GM19193 (cell line): ENCODE data around the gene MTRR.

Source experiments
- POLR2A ChIP-seq: IDR thresholded peaks from 4 replicates; pipeline ENCODE4 v1.6.1; 2011; ENCODE audit not compliant: insufficient read depth, insufficient read length; ENCODE audit errors: extremely low read depth

MTRR gene

GRCh38 chr5:7850395-7851239, 18.3 kb upstream of the MTRR start, which contains the start of gene CFAP90:
CFAP90 (minus strand) TSS chr5:7851133; CDS start chr5:7851021, 112 bp downstream.
- TF ChIP-seq POLR2A, result no peak

GRCh38 chr5:7851240-7851592, 17.7 kb upstream of the MTRR start:
- no peak for TF ChIP-seq POLR2A

- TF ChIP-seq POLR2A, result no peak
Observed at GRCh38 chr5:7851617-7852289, 17.2 kb upstream of the MTRR start.

- TF ChIP-seq POLR2A, result no peak
Observed at GRCh38 chr5:7852542-7852941, 16.4 kb upstream of the MTRR start.

- no peak for TF ChIP-seq POLR2A
Observed at GRCh38 chr5:7852988-7853387, 16.0 kb upstream of the MTRR start.

- TF ChIP-seq POLR2A, result no peak
Observed at GRCh38 chr5:7855611-7856010, 13.3 kb upstream of the MTRR start.

GRCh38 chr5:7856855-7857254, 12.1 kb upstream of the MTRR start:
- TF ChIP-seq POLR2A, result no peak

- no peak for TF ChIP-seq POLR2A
Observed at GRCh38 chr5:7857361-7857760, 11.6 kb upstream of the MTRR start.

GRCh38 chr5:7857926-7858632, 10.9 kb upstream of the MTRR start:
- TF ChIP-seq POLR2A, result no peak

GRCh38 chr5:7866196-7866595, 2.8 kb upstream of the MTRR start:
- TF ChIP-seq POLR2A, result no peak

- no peak for TF ChIP-seq POLR2A
Observed at GRCh38 chr5:7867260-7867659, 1.7 kb upstream of the MTRR start.

GRCh38 chr5:7868427-7868772, 548 bp upstream of the MTRR start:
- TF ChIP-seq POLR2A, result no peak

GRCh38 chr5:7869474-7870136, 657 bp downstream of the MTRR start:
- TF ChIP-seq POLR2A, result no peak

GRCh38 chr5:7871653-7872052, 2.7 kb downstream of the MTRR start:
- no peak for TF ChIP-seq POLR2A

GRCh38 chr5:7872517-7873130, 3.7 kb downstream of the MTRR start:
- TF ChIP-seq POLR2A, result no peak
